ENCODE data around the gene IDE. TPM values are rescaled to one million over a fixed set of nuclear protein-coding genes. Genes with fewer than 3 reads are reported as not detected.
"Not testable (repeated sequence)": the region's sequence is repeated elsewhere in the genome, so short reads cannot be mapped to it uniquely, and the experiment has no call there.

Gene IDE
- total RNA-seq, 1 donor from 2014 or later, result 19.7 TPM

GRCh38 chr10:92490387-92490786, 83.5 kb downstream of the IDE start:
- no peak for DNase-seq

GRCh38 chr10:92486637-92487036, 87.3 kb downstream of the IDE start:
- DNase-seq, result no peak

DNA sequence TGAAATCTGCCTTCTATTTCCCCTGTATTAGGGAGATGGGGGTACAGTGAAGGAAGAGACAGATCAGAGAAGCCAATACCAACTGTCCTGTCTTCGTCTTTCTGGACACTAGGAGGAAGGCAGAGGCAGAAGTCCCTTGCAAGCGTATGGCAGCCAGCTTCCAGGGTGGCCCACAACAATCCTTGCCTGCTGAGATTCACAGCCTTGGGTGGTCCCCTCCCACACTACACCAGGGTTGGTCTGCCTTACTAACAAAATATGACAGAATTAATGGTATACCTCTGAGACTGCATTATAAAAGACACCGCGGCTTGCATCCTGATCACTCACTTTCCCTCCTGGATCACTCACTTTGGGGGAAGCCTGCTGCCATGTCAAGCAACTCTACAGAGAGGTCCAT, 90.4 kb downstream of the IDE start:
- no peak for DNase-seq

DNA sequence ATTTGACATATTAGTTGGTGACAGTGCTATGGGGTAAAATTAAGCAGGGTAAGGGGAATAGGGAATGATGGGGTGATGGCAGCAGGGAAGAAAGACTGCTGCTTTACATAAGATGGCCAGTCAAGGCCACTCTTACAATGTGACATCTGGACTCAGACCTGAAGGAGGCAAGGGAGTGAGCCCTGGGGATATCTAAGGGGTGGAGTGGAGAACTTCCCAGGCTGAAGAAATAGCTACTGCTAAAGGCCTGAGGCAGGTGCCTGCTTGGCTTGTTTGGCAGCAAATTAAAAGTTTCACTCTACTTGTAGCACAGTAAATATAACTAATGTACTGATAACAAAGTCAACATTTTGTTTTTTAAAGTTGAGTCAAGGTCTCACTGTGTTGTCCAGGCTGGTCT, 93.5 kb downstream of the IDE start:
- no peak for DNase-seq

- DNase-seq, result no peak
Observed at GRCh38 chr10:92479547-92479946, 94.3 kb downstream of the IDE start.

- DNase-seq, result no peak
Observed at GRCh38 chr10:92478536-92478935, 95.4 kb downstream of the IDE start.

GRCh38 chr10:92475357-92475868, 98.5 kb downstream of the IDE start:
- no peak for DNase-seq

DNA sequence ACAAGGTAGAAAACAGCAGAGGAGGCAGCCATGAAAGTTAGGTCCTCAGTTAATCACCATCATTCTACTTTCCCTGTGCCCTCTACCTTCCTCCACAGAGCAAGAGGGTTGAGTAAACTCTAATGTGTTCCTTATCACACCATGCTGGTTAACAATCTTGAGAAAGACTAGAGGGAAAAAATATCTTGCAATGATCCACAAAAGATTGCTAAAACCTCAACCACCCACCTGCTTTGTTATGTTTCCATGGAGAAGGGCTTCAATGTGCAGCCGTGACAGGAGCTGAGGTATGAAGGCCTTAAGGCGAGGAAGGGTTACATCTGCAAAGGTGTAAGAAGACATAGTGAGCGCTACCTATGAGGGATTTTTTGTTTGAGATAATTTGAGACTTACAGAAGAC, 103.9 kb downstream of the IDE start:
- DNase-seq, result no peak

DNA sequence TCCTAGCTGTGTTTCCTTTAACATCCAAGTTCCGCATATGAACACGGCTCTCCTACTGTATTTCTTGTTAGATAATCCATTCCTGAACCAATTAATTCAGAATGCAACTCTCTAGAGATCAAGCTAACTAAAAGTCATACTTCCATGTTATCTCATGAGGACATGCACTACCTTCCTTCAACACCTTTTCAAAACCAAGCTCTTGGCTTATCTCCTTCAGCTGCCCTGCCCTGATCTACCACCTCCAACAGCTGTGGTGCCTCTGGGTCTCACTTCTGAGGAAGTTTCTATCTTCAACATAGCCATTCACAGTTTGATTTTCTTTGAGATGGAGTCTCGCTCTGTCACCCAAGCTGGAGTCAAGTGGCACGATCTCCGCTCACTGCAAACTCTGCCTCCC, 109.5 kb downstream of the IDE start:
- no peak for DNase-seq

GRCh38 chr10:92463582-92463981, 110.3 kb downstream of the IDE start:
- DNase-seq, result no peak

DNA sequence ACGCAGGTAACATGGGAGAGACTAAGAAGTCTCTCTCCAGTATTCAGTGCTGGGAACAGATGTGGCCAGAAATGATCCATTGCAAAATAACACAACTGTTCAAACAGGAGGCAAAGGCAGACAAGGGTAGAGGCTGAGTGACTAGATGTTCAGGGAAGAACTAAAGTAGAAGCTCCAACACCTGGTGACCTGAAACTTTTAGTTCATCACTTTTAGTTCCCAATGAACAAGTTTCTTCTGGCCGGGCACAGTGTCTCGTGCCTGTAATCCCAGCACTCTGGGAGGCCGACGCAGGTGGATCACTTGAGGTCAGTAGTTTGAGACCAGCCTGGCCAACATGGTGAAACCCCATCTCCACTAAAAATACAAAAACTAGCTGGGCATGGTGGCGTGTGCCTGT, 118.9 kb downstream of the IDE start:
- DNase-seq, result not testable (repeated sequence)

DNA sequence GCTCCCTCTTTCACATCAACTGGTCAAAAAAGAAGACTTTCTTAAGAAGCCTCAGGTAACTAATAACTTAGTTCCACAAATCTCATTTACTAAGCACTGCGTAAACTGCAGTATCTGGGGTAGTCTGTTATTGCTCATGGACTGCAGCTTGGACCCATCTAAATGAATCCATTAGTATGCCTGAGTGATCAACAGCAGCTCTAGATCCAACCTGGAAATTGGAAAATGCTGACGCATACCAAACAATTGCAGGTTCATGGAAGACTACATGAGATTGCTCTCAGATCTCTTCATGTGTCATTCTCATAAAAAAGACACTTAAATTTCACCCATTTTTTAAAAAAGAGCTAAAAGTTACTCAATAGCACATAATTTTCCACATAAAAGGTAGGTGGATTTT, 121.6 kb downstream of the IDE start:
- no peak for DNase-seq

- no peak for DNase-seq
Observed at GRCh38 chr10:92451431-92451830, 122.5 kb downstream of the IDE start.

DNA sequence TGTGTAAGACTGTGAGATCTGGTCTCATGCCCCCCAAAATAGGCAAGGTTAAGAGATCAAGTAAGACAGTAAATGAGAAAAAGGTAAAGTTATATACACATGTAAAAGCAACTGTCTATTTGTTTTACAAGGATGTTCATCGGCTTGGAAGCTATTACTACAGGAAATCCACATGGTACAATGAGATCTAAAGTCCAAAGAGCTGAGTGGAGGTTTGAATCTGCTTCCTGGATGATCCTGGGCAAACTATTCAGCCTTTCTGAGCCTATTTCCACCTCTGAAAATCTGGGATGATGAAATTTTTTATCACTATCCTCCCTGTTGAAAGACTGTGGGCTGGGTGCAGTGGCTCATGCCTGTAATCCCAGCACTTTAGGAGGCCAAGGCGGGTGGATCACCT, 123.0 kb downstream of the IDE start:
- DNase-seq, result no peak

DNA sequence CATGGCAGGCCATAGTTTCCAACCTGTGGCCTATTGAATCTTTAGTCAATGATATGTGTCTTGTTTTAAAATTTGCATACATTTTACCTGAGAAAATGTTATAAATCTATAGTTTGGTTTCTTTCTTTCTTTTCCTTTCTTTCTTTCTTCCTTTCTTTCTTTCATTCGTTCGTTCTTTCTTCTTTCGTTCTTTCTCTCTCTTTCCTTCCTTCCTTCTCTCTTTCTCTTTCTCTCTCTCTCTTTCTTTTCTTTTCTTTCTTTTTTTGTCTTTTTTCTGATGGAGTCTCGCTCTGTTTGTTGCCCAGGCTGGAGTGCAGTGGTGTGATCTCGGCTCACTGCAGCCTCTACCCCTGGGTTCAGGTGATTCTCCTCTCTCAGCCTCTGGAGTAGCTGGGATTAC, 133.3 kb downstream of the IDE start:
- no peak for DNase-seq

DNA sequence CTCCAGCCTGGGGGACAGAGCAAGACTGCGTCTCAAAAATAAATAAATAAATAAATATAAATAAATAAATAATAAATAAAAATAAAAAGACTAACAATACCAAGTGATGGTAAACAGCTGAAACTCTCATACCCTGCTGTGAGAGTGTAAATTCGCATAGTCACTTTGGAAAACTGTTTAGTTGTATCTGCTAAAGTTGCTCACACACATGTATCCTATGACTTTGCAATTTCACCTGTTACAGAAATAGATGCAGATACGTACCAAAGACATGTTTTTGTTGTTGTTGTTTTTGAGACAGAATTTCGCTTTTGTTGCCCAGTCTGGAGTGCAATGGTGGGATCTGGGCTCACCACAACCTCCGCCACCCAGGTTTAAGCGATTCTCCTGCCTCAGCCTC, 135.7 kb downstream of the IDE start:
- DNase-seq, result no peak

DNA sequence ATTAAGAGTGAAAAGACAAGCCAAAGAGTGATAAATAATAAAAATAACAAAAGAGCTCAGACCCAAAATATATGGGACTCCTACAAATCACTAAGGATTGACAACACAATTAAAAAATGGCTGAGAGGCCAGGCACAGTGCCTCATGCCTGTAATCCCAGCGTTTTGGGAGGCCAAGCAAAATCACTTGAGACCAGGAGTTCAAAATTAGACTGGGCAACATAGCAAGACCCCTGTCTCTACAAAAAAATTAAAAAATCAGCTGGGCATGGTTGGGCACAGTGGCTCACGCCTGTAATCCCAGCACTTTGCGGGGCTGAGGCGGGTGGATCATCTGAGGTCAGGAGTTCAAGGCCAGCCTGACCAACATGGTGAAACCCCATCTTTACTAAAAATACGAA, 137.3 kb downstream of the IDE start:
- no peak for DNase-seq

DNA sequence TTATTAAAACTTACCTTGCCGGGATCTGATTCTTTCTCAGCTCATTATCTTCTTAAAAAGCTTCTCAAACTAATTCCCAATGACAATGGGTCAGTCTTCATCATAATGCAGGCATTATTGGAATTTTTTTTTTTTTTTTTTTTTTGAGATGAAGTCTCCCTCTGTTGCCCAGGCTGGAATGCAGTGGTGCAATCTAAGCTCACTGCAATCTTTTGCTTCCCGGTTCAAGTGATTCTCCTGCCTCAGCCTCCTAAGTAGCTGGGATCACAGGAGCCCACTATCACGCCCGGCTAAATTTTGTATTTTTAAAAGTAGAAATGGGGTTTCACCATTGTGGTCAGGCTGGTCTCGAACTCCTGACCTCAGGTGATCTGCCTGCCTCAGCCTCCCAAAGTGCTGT, 137.8 kb downstream of the IDE start:
- DNase-seq, result not testable (repeated sequence)

- DNase-seq, result no peak
Observed at GRCh38 chr10:92434385-92434784, 139.5 kb downstream of the IDE start.

DNA sequence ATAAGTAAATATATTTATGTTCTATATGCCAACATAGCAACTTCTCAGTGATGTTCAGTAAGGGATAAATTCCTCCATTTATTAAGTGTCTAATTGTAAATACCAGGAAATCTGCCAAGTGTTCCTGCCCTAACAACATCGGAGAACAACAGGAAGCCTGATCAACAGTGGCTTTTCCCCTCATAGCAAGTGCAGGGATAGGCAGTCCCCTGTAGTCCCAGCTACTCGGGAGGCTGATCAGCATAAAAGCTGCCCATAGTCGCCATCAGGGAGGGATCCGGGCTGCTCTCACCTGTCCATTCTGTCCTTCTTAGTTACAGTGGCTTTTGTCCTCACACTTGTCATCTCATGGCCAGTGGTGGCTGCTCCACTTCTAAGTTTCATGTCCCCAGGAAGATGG, 141.3 kb downstream of the IDE start:
- DNase-seq, result no peak

DNA sequence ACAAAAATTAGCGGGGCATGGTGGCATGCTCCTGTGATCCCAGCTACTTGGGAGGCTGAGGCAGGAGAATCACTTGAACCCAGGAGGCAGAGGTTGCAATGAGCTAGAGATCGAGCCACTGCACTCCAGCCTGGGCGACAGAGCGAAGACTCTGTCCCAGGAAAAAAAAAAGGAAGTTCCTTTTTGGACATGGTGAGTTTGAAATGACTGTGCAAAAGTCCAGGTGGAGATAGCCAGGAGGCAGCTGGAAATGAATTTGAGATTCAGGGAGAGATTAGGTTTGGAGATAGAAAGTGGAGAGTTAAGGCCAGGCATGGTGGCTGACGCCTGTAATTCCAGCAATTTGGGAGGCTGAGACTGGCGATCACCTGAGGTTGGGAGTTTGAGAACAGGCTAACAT, 143.8 kb downstream of the IDE start:
- DNase-seq, result no peak

- DNase-seq, result no peak
Observed at GRCh38 chr10:92421550-92421949, 152.3 kb downstream of the IDE start.

GRCh38 chr10:92420546-92421275, 153.2 kb downstream of the IDE start:
- no peak for DNase-seq

DNA sequence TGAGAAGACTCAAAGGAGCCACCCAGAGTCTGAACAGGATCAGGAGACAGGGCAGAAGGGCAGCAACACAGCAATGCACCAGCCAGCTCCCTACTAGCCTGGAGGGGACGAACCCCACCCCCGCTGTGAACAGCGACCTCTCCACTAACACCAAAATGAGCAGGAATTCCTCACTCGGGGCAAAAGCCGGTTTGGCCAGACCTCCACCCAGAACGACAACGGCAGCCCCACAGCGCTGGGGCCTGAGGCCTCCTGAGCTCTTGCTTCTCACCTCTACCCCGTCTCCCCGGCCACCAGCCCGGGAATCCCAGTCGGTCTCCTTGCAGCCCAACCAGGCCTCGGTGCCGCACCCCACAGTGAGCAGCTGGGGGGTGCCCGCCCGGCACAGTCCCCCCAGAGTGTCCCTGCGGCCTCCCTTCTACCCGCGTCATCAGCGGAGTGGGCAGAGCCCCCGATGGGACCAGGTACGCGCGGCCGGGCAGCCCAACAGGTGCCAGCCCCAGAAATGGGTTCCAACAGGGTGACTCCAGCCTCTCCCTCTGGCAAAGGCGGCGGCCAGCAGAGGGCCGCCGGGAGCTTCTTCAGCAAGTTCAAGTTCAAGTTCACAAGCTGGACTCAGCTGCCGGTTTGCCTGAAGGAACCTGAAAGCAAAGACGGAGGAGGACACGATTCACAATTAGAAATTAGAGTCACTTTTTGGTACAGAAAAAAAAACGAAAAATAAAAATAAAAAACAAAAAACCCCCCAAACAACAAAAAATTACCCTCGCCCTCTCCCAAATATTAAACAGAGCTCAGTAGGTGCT, 153.9 kb downstream of the IDE start:
- no peak for DNase-seq

All from occipital lobe (tissue), 2 donors.